Activated CD4-positive, alpha-beta T cell treated with anti-CD3 and anti-CD28 coated beads for 1 hour (primary cell): ENCODE data around the gene DCLK3.

ENCODE experiments used
- DNase-seq: peaks from one replicate; pipeline ENCODE4 v3.0.0-alpha.2; 2020

The DCLK3 gene

GRCh38 chr3:36765104-36765503, 751 bp upstream of the DCLK3 start:
- DNase-seq, result no peak

DNA sequence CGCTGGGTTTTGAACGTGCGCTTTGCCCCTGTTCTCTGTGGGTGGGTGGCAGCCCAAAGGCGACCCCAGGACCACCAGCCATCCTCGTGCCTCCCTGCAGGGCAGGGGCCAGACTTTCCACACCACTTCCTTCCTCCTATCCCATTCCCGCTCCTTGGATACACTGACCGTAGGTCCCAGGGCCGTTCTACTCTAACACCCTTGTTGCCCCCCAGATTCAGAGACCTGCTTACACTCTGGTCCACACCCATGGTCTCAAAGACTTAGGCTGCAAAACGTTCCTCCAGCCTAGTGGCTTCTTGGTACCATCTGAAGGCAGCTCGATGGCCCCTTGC, 318 bp upstream of the DCLK3 start:
- DNase-seq, result no peak

DNA sequence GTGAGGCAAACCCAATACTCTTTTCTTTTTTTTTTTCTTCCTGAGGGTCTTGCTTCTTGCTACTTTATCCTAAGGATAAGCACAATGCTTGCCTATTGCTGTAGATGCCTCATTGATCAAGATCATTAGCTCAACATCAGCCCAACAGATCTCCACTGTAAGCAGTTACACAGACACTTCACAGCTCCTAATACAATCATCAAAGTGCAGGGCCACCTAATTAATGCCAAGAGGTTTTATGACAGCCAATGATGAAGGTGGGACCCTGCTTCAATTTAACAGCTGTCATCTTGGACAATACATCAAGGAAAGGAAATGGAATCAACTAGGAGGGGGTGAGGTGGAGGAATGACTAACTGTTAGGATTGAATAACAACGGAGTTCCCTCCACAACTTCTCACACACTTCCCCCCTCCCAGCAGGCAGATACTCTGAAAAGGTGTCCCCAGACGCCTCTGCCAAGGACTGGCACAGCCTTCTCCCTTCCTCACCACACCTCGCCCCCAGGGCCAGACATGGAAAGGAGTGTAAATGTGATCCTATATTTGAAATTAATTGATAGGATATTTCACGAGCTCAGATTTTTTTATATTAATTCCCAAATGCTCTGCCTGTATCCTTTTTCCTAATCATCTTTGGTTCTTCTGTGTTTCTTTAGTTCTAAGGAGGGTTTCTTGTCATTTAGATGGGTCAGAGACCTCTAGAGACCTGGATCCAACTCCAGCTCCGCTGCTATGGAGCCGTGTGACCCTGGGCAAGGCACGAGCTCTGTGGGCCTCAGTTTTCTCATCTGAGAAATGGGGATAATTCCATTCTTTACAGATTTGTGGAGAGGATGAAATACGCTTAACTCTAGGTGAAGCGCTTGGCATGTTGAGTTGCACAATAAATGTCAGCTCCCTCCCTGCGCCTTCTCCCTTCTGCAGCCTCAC, 1.2 kb downstream of the DCLK3 start:
- no peak for DNase-seq

DNA sequence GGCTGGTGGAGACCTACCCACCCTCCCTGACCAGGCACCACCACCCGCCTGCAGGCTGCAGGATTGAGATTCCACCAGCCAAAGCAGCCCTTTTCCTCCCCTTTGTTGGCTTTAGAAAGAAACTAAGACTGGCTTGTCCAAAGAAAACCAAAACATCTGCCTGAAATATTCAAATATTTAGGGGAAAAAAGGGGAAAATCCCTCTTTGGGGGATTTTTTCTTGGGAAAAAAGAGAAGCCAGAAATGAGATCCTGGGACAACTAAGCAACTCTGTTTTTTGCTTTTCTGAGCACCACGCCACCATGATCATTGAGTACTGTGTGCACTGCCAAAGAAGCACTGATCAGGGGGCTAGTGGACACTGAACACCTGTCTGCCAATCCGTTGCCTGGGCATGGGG, 2.6 kb downstream of the DCLK3 start:
- DNase-seq, result no peak

DNA sequence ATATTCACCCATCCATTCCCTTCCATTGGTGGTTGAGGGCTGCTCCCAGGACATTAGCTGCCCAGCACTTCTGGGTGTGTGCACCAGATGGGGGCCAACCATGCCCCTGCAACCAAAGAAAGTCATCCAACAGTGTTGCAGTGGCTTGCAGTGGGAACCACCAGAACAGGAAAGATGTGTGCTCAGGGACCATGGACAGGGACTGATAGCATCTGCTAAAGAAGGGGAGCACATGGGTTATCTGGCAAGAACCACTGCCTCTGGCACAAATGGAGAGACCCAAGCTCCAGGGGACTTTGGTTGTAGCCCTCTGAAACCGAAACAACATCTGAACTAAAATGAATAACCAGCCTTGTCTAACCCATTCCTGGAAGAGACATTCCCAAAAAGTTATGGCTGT, 8.1 kb downstream of the DCLK3 start:
- DNase-seq, result no peak

DNA sequence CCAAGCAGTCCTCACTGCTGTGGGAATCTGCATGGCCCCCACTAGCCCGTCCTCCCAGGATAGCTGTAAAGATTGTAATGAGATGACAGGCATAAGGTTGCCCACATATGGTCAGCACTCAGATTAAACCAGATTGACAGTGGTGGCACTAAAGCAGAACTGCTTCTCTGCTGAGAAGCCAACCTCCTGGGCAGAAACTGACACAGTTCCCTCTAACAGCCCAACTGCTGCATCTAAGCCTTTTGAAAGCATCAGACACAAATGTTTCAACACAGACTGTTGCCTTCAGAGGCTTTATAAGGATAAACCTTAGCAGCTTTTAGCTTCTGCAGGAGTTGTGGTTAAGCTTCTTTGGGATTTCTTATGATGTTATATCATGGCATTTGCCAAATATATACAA, 13.0 kb downstream of the DCLK3 start:
- DNase-seq, result no peak

DNA sequence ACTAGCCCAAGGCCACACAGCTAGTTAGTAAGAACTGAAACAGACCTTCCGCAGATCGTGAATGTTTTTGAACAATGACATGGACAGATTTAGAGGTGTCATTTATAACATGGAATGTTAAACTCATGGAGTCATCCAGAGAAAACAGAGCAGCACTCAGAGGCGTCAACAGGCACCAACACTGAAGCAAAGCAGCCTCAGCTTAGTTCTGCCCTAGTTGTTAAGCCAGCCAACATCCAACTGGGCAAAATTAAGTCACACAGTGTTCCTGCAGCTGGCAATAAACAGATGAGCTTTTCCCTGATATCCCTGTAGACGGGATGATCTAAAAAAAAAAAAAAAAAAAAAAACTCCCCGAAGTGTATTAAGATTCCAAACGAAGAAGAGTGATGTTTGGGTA, 13.6 kb downstream of the DCLK3 start:
- no peak for DNase-seq

- DNase-seq, result no peak
Measured at GRCh38 chr3:36744763-36745162, 19.6 kb downstream of the DCLK3 start.

DNA sequence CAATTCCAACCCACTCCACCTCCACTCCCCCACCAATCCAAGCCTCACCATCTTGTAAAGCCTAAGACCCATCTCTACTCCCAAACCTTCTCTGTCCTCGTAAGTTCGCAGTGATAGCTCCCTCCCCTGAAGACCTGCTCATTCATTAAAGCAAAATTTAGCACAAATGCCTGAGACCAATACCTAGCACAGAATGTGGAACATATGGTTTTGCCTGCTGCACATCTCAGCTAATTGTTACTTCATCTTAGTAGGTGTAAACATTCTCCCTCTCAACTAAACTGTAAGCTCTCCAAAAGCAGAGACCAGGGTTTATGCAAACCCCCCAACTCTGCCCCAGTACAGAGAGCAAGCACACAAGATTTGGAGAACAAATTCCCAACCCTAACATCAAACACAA, 20.5 kb downstream of the DCLK3 start:
- DNase-seq, result no peak

GRCh38 chr3:36741285-36741684, 23.1 kb downstream of the DCLK3 start:
- DNase-seq, result no peak

GRCh38 chr3:36740787-36741186, 23.6 kb downstream of the DCLK3 start:
- no peak for DNase-seq

DNA sequence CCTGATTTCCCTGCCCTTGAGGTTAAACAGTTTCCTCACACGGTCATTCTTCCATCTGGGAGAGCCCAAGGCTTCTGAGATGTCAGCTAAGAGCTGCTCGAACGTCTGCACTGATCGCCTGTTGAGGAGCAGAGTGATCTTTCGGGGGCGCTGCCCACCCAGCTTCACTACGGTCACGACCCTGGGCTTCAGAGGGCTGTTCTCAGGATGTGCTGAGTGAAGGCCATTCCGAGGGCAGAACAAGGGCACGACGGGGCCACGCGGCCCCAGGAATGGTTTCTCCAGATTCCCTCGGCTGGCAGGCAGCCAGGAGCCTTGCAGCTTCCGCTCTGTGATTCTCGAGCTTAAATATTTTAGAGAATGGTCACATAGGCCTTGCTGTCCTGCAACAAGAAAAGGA, 25.7 kb downstream of the DCLK3 start:
- no peak for DNase-seq

GRCh38 chr3:36736301-36736700, 28.1 kb downstream of the DCLK3 start:
- DNase-seq, result no peak

DNA sequence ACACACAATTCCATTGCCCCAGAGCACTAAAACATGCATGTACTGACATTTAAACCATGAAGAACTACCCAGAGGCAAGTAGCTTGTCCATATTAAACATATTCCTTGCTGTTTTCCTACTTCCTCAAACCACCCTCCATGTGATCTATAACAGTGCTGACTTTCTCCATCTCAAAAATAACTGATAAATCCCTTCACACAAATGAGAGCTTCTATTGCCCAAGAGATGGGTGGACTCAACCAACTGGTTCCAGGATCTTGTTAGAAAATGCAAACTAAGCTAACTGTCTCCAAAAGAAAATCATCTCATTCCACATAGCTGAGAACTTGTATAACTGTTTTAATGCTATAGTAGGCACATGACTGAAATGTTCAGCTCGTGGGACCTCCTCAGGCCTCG, 29.6 kb downstream of the DCLK3 start:
- no peak for DNase-seq

GRCh38 chr3:36733723-36734122, 30.6 kb downstream of the DCLK3 start:
- no peak for DNase-seq

DNA sequence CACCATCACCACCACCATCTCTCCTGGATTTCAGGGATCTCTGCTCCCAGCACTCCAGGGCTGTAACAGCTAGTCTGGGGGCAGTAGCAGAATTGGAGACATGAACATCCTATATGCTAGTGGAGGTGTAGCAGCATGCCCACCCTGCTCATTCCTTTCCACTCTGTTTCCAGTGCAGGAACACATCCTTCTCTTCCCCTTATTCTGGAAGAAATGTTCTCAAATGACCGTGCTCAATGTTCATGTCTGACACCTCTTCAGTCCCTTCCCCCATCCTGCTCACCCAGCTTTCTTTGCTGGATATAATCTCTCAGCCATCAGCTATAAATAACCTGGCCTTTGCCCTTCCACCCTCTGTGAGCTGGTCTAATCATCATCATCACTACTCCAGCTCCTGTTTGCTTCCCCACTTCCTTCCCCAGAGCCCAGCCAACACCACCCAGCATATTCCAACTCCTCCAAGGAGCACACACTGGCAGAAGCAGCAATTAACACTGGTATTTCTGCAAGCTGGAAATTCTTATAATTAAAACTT, 31.1 kb downstream of the DCLK3 start:
- no peak for DNase-seq

DNA sequence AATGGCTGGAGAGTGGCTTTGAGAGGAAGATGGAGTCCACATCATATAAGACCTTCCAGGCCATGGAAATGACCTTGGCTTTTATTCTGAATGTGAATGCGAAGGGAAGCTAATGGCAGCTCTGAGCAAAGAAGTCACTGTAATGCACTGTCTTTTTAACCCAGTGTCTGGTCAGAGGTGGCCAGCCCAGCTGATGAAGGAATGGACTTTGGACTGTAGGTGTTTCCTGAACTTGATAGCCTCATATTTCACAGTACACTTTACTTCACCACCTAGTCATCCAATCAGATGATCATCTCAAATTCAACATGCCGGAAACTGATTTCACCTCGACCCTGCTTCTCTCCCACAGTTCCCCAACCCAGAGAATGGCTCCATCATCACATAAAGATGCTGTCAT, 33.4 kb downstream of the DCLK3 start:
- DNase-seq, result no peak

DNA sequence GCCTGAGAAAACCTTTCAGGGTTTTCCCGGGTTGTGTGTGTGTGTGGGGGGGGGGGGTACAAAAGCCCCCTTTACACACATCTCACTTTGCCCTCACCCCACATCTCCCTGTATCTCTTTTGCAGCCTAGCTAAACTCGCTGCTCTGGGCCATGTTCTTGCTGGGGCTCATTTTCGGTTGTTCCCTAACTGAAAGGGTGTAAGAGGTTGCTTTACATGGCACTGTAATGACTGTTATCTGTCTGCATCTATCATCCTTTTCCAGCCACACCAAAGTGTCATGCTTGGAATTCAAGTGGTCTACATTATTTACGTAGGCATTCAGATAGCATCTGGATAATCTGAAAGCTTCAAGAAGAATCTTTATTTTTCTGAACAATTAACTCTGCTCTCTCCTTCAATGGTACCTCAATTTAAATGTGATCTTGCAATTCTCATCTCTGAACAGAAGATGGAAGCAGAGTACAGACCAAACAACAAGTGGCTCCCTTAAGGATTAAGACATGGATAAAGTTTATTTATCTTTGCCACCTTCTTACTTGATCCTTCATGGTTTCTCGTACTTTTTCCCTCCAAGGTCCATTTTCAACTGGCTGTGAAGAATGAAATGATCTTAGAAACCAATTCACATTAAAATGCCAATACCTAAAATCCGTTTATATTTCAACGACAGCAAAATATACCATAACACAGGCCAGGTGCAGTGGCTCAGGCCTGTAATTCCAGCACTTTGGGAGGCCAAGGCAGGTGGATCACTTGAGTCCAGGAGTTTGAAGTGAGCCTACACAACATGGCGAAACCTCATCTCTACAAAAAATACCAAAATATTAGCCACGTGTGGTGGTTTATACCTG, 34.9 kb downstream of the DCLK3 start:
- no peak for DNase-seq

DNA sequence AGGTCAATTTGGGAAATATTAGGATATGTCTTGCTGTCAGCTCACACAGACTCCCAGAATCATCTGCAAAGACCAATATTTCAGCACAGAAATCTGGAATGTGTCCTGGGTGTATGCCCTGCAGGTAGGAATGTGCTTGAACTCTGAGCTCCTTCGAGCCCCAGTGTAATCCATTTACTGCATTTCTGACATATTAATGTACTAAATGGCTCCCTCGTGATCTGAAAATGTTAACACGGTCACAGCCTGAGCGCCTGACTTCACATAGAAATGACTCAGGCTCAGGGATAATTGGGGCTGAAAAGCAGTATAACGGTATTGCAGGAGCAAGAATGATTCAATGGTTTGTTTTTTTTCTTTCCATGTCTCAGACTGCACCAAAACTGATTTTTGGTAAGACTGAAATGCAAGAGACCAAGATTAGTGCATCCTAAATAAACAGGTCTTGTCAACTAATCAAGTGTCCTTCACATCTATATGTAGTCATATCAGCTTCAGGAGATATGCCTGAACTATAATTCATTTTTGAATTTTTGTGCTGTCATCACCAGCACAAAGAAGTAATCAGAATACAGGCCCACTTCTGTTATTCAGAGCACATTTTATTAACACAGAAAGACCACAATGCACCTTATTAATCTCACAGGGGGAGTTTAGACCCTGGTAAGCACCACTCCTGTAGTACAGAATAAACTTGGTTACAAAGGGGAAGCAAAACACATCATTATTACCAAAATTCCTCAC, 49.8 kb downstream of the DCLK3 start:
- DNase-seq, result no peak

- DNase-seq, result no peak
Measured at GRCh38 chr3:36713904-36714303, 50.4 kb downstream of the DCLK3 start.

GRCh38 chr3:36710606-36711005, 53.7 kb downstream of the DCLK3 start:
- no peak for DNase-seq

DNA sequence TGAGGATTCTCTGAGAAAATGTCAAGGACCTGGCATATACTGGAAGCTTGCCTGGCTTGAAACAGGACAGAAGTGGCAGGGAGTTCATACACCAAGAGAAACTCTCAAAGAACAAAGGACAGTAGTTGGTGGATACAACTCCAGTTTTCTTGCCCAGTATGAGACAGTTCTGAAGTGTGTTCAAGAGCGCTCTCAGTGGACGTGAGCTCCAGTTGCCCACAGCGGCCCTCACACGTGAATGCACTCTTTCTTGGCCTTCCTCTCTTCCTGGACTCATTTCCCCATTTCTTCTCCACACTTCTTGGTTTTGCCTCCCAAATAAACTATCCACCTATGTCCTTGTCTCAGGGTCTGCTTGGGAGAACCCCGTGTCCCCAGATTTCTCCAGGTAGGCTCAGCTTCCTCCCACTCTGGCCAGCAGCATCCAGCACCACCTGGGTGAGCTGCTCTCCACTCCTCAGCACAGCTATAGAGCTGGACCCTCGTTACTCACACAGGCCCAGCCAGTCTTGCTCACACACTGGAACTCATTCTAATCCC, 54.5 kb downstream of the DCLK3 start:
- DNase-seq, result no peak

GRCh38 chr3:36709281-36709680, 55.1 kb downstream of the DCLK3 start:
- DNase-seq, result no peak
